Measurements from ENCODE around the gene DENND2C. TPM values are rescaled to one million over a fixed set of nuclear protein-coding genes. Genes with fewer than 3 reads are reported as not detected.

Gene DENND2C
- total RNA-seq, 1 donor from 2014 or later: 3.2 TPM

DNA sequence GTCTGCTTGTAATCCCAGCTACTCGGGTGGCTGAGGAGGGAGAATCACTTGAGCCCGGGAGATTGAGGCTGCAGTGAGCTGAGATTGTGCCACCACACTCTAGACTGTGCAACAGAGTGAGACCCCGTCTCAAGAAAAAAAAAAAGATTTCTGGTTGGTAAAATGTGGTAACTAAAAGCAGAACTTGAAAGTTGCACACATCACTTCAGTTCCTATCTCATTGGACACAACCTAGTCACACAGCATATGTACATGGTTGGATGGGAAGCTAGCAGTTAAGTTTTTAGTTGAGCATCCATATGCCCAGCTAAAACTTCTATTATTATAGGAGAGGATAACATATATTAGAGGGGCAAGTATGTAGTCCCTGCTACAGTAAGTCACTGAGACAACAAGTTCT lies 110.5 kb downstream of the DENND2C start:
- Histone ChIP-seq H3K79me2 (ENCODE audit: insufficient read depth, low read length) (no peaks in the 10 kb centered on the region), H3K9me3 (ENCODE audit: insufficient read depth, low read depth, low read length) (no peaks in the 10 kb centered on the region), H3K27me3 (ENCODE audit: insufficient read depth, low read length) (no peaks in the 10 kb centered on the region), H2AFZ (ENCODE audit: low read depth, low read length) (no peak overlapping the region), H3K4me3 (ENCODE audit: insufficient read depth, low read depth, low read length) (no peak overlapping the region), H3K27ac (ENCODE audit: low read depth, low read length) (no peak overlapping the region), H3K4me2 (ENCODE audit: low read length) (no peak overlapping the region), H4K20me1 (ENCODE audit: insufficient read depth, low read length) (no peaks in the 10 kb centered on the region), H3K9ac (ENCODE audit: low read length) (no peak overlapping the region), H3K4me1 (ENCODE audit: insufficient read depth, low read length) (no peaks in the 10 kb centered on the region), H3K36me3 (ENCODE audit: insufficient read depth, low read length) (no peaks in the 10 kb centered on the region)
- TF ChIP-seq CTCF (IDR thresholded peaks at IDR 0.05; ENCODE audit: insufficient read depth, low read depth, low read length): no peak
- TF ChIP-seq EZH2 (IDR thresholded peaks at IDR 0.05; ENCODE audit: insufficient read depth, low read length): no peak
- no peak for FAIRE-seq
- peaks cover 4% of the 10 kb centered on the region for H3K27me3 Mint-ChIP-seq (ENCODE audit: low read depth, unreplicated experiment)
- H3K9me3 Mint-ChIP-seq (ENCODE audit: unreplicated experiment): peaks cover 2% of the 10 kb centered on the region
- no peak overlapping the region for H3K27ac Mint-ChIP-seq (ENCODE audit: unreplicated experiment)
- H3K36me3 Mint-ChIP-seq (ENCODE audit: low read depth, unreplicated experiment): no peaks in the 10 kb centered on the region
- H3K4me1 Mint-ChIP-seq (ENCODE audit: low read depth, unreplicated experiment): no peaks in the 10 kb centered on the region
- no peak overlapping the region for H3K4me3 Mint-ChIP-seq (ENCODE audit: unreplicated experiment)
- no peak for DNase-seq (ENCODE audit: low read depth)

DNA sequence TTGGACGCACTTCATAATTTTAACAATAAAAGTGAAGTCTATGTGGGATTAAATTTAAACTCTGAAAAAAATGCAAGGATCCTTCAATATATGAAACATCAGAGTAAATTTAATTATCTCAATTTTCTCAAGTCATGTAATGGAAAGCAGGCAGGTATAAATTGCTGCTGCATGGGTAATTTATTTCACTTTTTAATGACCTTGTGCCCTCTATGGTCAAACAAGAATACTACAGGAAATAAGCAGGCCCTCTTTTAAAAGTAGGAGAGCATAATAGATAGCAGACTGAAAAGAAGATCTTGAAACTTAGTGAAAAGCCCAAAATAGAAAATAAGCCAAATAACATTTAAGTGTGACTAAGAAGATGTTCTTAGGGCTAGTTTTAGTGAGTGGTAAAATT lies 111.3 kb downstream of the DENND2C start:
- no peak overlapping the region for H2AFZ ChIP-seq (ENCODE audit: low read depth, low read length)
- Mint-ChIP-seq H3K9me3 (ENCODE audit: unreplicated experiment) (peaks cover 2% of the 10 kb centered on the region), H3K27ac (ENCODE audit: unreplicated experiment) (no peak overlapping the region), H3K36me3 (ENCODE audit: low read depth, unreplicated experiment) (no peaks in the 10 kb centered on the region), H3K27me3 (ENCODE audit: low read depth, unreplicated experiment) (peaks cover 4% of the 10 kb centered on the region), H3K4me3 (ENCODE audit: unreplicated experiment) (no peak overlapping the region), H3K4me1 (ENCODE audit: low read depth, unreplicated experiment) (no peaks in the 10 kb centered on the region)
- H3K27me3 ChIP-seq (ENCODE audit: insufficient read depth, low read length): no peaks in the 10 kb centered on the region
- H3K4me3 ChIP-seq (ENCODE audit: insufficient read depth, low read depth, low read length): no peak overlapping the region
- DNase-seq (ENCODE audit: low read depth) (no peak), FAIRE-seq (no peak)
- no peak for TF ChIP-seq EZH2 (IDR thresholded peaks at IDR 0.05; ENCODE audit: insufficient read depth, low read length)
- peak; percentile 23 for TF ChIP-seq CTCF (IDR thresholded peaks at IDR 0.05; ENCODE audit: insufficient read depth, low read depth, low read length)
- H3K4me2 ChIP-seq (ENCODE audit: low read length): no peak overlapping the region
- no peaks in the 10 kb centered on the region for H3K79me2 ChIP-seq (ENCODE audit: insufficient read depth, low read length)
- no peaks in the 10 kb centered on the region for H3K9me3 ChIP-seq (ENCODE audit: insufficient read depth, low read depth, low read length)
- H3K27ac ChIP-seq (ENCODE audit: low read depth, low read length): no peak overlapping the region
- H3K36me3 ChIP-seq (ENCODE audit: insufficient read depth, low read length): no peaks in the 10 kb centered on the region
- H3K4me1 ChIP-seq (ENCODE audit: insufficient read depth, low read length): no peaks in the 10 kb centered on the region
- H3K9ac ChIP-seq (ENCODE audit: low read length): no peak overlapping the region
- H4K20me1 ChIP-seq (ENCODE audit: insufficient read depth, low read length): no peaks in the 10 kb centered on the region

DNA sequence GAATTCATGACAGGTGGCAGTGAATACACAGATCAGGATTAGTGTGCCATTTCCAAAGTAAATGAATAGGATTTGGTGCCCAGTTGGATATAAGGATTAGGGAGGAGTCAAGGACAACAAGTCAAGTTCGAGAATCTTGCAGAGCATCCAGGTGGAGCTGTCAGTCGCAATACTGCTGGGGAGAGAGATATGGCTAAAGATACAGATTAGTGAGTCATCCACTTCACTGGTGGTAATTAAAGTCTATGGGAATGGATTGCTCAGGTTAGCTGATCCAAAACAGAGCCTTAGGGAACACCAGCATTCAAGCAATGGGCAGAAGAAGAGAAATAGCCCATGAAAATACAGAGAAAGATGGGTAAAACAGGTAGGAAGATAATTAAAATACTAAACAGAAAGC lies 115.3 kb downstream of the DENND2C start:
- Histone ChIP-seq H3K27me3 (ENCODE audit: insufficient read depth, low read length) (no peaks in the 10 kb centered on the region), H2AFZ (ENCODE audit: low read depth, low read length) (no peak overlapping the region), H3K79me2 (ENCODE audit: insufficient read depth, low read length) (no peaks in the 10 kb centered on the region), H3K4me1 (ENCODE audit: insufficient read depth, low read length) (no peaks in the 10 kb centered on the region), H3K4me3 (ENCODE audit: insufficient read depth, low read depth, low read length) (no peak overlapping the region), H3K4me2 (ENCODE audit: low read length) (no peak overlapping the region), H3K9me3 (ENCODE audit: insufficient read depth, low read depth, low read length) (no peaks in the 10 kb centered on the region), H3K27ac (ENCODE audit: low read depth, low read length) (no peak overlapping the region), H4K20me1 (ENCODE audit: insufficient read depth, low read length) (no peaks in the 10 kb centered on the region), H3K36me3 (ENCODE audit: insufficient read depth, low read length) (no peaks in the 10 kb centered on the region), H3K9ac (ENCODE audit: low read length) (no peak overlapping the region)
- Mint-ChIP-seq H3K4me1 (ENCODE audit: low read depth, unreplicated experiment) (no peaks in the 10 kb centered on the region), H3K9me3 (ENCODE audit: unreplicated experiment) (peaks cover 2% of the 10 kb centered on the region), H3K4me3 (ENCODE audit: unreplicated experiment) (no peak overlapping the region), H3K36me3 (ENCODE audit: low read depth, unreplicated experiment) (no peaks in the 10 kb centered on the region), H3K27me3 (ENCODE audit: low read depth, unreplicated experiment) (peaks cover 4% of the 10 kb centered on the region), H3K27ac (ENCODE audit: unreplicated experiment) (no peak overlapping the region)
- TF ChIP-seq CTCF (IDR thresholded peaks at IDR 0.05; ENCODE audit: insufficient read depth, low read depth, low read length): no peak
- TF ChIP-seq EZH2 (IDR thresholded peaks at IDR 0.05; ENCODE audit: insufficient read depth, low read length): no peak
- DNase-seq (ENCODE audit: low read depth) (no peak), FAIRE-seq (no peak)
